ENCODE data around the gene PRDM15.

The PRDM15 gene

GRCh38 chr21:41824466-41825207 lies 54.5 kb downstream of the PRDM15 start:
- DNase-seq (ENCODE audit: low read depth in 2 of 2): no peak

GRCh38 chr21:41823906-41824305 lies 55.2 kb downstream of the PRDM15 start:
- DNase-seq (ENCODE audit: low read depth in 2 of 2): no peak

GRCh38 chr21:41823166-41823565 lies 56.0 kb downstream of the PRDM15 start:
- DNase-seq (ENCODE audit: low read depth in 2 of 2): no peak

- no peak for DNase-seq (ENCODE audit: low read depth in 2 of 2)
Observed at GRCh38 chr21:41821756-41822431, 57.2 kb downstream of the PRDM15 start.

- DNase-seq (ENCODE audit: low read depth in 2 of 2): no peak
Observed at GRCh38 chr21:41821081-41821755, 57.9 kb downstream of the PRDM15 start.

GRCh38 chr21:41820384-41821080 lies 58.6 kb downstream of the PRDM15 start:
- no peak for DNase-seq (ENCODE audit: low read depth in 2 of 2)

- DNase-seq (ENCODE audit: low read depth in 2 of 2): no peak
Observed at GRCh38 chr21:41819856-41820281, 59.3 kb downstream of the PRDM15 start.

- DNase-seq (ENCODE audit: low read depth in 2 of 2): no peak
Observed at GRCh38 chr21:41819236-41819855, 59.8 kb downstream of the PRDM15 start.

GRCh38 chr21:41817877-41818855 lies 61.0 kb downstream of the PRDM15 start:
- DNase-seq (ENCODE audit: low read depth in 2 of 2): no peak

GRCh38 chr21:41817228-41817627 lies 61.9 kb downstream of the PRDM15 start:
- peak; percentile 10 to 15 for DNase-seq (ENCODE audit: low read depth in 2 of 2)

- peak; percentile 20 to 22 for DNase-seq (ENCODE audit: low read depth in 2 of 2)
Observed at GRCh38 chr21:41816583-41817165, 62.5 kb downstream of the PRDM15 start.

- DNase-seq (ENCODE audit: low read depth in 2 of 2): no peak
Observed at GRCh38 chr21:41815652-41816582, 63.2 kb downstream of the PRDM15 start.

GRCh38 chr21:41813226-41813625 lies 65.9 kb downstream of the PRDM15 start:
- DNase-seq (ENCODE audit: low read depth in 2 of 2): no peak

GRCh38 chr21:41812679-41813078 lies 66.5 kb downstream of the PRDM15 start:
- no peak for DNase-seq (ENCODE audit: low read depth in 2 of 2)

GRCh38 chr21:41810597-41810932 lies 68.6 kb downstream of the PRDM15 start:
- DNase-seq (ENCODE audit: low read depth in 2 of 2): no peak

- DNase-seq (ENCODE audit: low read depth in 2 of 2): no peak
Observed at GRCh38 chr21:41809891-41810596, 69.1 kb downstream of the PRDM15 start.

- no peak for DNase-seq (ENCODE audit: low read depth in 2 of 2)
Observed at GRCh38 chr21:41808846-41809245, 70.3 kb downstream of the PRDM15 start.

GRCh38 chr21:41808094-41808493 lies 71.0 kb downstream of the PRDM15 start:
- DNase-seq (ENCODE audit: low read depth in 2 of 2): no peak

Data from stimulated activated CD4-positive, alpha-beta T cell treated with anti-CD3 and anti-CD28 coated beads, Interleukin-15, amount 100 ng/mL, for 48 hours (primary cell).